Measurements from ENCODE around the gene ANXA2.
"Not testable (repeated sequence)": the region's sequence is repeated elsewhere in the genome, so short reads cannot be mapped to it uniquely, and the experiment has no call there.

Gene ANXA2

DNA sequence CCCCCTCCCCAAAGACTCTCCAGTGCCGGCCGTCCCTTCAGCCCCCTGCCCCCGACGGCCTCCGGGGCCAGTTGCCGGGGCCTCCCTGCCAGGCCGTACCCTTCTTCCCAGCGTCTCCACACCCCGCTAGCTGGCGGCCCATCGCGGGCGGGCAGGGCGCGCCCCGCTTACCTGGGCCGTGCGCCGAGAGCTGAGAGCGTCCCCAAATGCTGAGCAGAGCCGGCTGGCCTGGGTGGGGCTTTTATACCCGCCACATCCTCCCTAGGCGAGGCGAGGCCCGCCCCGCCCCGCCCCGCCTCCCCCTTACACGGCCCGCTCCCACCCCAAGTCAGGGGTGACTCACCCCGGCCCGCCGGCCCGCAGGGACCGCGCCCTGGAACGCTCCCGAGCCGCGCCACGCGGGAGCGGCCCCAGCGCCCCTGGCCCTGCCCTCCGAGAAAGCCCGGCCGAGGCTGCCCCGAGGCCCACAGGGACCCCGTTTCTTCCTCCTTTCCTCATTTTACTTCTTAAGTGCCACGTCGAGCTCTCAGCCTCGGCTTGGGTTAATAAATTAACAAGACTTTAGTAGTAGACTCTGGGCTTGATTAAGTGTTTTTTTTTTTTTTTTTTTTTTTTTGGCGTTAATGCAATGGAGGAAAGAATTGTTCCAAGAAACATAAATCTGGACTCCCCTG lies at the start of gene ANXA2:
Gene ANXA2 (minus strand): TSS at position 215 of the 674 bp plus-strand sequence. CDS start 11,911 bp downstream, outside the sequence.
- peak; percentile 82 for DNase-seq

DNA sequence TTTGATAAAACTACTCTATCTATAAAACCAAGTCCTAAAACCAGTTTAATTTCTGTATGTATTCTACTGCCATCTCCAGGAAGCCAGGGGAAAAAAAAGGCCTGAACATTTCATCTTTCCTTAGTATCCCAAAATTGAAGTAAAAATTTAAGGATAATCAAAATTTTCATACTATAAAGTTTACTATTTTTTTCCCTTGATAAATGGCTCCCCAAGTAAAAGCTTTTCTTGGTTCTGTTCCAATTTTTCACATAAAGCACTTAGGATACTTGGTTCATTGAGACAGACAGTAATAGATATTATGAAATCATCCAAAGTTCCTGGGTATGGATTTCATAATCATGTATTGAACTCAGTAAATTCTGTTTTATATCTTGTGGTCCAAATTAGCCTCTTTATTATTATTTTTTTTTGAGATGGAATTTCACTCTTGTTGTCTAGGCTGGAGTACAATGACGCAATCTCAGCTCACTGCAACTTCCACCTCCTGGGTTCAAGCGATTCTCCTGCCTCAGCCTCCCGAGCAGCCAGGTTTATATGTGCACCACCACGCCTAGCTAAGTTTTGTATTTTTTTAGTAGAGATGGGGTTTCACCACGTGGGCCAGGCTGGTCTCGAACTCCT lies 46.6 kb upstream of the ANXA2 start:
- DNase-seq = no peak

DNA sequence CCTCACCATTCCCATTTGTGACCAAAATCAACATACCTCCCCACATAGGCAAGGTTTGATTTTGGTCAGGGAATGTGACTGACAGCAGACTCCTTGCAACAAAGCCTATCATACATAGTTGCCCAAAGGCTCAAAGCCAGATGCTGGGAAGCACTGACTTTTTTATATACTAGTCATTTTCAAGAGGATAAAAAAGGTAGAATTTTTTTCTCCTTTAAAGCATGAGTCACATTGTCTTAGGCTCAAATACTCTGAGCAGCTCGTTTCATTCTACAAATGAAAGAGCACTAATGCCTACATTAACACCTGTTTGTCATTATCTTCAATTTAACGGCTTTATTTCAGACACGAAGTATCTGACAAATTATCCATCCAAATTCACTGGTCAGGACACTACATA lies 45.0 kb upstream of the ANXA2 start:
- no peak for DNase-seq

DNA sequence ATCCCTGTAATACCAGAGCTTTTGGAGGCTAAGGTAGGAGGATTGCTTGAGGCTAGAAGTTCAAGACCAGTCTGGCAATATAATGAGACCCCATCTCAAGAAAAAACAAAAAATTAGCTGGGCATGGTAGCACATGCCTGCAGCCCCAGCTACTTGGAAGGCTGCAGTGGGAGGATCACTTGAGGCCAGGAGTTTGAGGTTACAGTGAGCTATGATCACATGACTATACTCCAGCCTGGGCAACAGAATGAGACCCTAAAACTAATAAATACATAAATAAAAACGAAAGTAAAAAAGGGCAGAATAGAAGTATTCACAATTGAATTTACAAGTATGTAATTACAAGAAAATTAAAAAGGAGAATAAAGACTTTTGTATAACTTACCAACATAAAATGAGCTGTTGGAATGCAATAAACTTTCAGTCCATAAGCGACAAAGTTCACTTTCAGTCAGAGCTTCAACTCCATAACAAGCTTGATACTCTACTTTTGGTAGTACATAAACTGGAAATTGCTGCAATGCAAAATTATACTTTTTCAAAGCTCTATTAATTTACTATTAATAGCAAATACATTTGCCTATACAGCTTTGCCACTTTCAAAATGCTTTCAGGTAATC lies 44.4 kb upstream of the ANXA2 start:
- no peak for DNase-seq

DNA sequence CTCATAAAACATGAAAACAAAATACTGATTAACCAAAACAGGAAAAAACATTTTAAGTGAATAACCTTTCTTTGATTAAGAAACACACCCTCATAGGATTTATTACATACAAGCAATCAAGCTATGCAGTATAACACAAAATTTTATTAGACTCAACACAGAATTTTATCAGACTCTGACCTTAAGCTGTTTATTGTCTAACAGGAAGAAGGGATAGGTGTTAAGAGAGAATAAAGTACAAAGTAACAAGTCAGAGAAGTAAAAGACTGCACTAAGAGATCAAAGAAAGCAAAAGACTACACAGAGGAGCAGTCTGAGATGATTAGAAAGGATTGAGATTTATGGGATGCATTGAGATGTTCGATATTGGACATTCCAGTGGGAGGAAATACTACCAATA lies 43.5 kb upstream of the ANXA2 start:
- no peak for DNase-seq

DNA sequence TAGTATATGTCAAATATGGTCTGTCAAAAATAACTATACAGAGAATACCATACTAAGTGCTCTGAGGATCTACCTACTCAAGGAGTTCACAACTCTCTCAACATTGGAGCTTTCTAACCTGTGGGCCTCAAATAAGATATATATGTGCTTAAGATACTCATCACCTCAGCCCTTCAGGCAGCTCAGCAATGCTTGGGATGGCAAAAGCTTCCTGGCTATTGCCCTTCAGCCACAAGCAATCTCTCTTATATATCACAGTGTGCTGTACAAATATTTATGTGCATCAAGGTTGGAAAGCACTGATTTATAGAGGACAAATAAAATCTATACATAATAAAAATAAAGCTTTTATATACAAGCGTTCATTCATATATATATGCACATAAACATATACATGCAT lies 40.9 kb upstream of the ANXA2 start:
- DNase-seq = no peak

DNA sequence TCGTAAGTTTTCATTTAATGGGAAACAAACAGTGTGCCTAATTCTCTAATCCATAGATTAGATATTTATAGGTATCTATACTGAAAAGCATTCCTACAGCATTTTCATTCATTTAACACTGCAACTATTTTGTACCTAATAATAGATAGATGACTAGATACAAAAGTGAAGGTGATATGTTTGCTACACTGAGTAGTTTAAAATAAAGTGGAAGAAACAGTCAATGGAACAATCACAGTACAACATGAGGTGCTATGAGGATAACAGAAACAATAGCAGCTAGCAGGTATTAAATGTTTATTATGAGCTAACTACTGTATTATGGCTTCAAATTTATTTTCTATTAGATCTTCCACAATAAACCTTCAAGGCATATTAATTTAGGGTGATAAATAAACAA lies 31.1 kb upstream of the ANXA2 start:
- no peak for DNase-seq

DNA sequence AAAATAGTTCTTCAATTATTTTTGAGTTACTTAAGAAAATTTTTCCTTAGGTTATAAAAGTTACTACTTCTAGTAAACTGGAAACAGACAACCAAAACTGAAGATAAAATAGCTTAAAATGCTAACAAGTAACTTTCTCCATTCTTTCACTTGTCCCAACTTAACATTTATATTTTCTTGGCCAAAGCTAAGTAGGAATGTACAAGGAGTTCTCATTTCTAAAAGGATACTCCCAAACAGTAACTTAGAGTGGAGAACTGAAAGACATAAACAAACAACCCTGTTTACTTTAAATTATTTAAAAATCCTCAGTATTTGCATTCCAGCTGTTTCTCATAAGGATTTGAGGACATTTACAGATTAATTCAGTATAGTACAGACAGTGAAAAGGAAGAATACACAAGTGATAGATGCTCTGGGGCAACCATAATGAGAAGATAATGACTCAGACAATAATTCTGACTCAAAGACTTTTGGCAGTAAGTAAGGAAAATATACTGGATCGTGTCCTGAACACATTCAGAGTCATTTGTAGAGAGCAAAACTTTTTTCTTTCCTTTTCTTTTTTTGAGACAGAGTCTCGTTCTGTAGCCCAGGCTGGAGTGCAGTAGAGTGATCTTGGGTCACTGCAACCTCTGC lies 29.2 kb upstream of the ANXA2 start:
- no peak for DNase-seq

DNA sequence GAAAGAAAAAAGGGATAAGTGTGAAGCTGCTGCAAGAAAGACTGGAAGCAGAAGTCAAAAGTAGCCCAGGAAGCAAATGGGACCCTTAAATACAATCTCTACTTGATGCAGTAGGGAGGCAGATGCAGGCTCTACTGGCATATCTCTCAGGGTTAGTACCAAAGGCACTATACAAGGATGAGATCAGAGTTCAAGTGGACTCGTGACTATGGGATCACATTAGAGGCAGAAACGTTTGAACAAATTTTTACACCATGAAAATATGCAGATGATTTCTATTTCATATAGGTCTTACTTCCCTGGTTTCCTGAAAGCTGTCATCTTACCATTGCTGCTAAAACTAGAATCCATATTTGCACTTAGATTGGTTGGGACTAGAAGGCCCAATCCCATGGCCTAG lies 27.7 kb upstream of the ANXA2 start:
- DNase-seq = no peak

DNA sequence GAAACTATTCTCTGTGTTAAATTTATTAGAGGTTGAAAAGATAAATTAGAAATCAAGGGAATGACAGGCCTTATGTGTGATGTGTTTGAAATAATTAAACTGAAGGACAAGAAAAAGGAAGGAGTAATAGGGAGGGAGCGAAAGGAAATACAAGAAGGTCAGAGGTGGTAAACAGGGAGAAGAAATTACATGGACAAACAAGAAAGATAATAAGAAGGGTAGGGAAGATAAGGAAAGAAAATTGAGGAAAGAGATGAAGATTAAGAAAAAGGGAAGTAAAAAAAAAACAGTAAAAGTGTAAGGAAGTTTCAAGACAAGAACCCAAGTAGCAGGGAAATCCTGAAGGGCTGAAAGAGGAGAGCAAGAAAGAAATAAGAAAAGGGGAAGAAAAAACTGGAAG lies 26.2 kb upstream of the ANXA2 start:
- DNase-seq = no peak

DNA sequence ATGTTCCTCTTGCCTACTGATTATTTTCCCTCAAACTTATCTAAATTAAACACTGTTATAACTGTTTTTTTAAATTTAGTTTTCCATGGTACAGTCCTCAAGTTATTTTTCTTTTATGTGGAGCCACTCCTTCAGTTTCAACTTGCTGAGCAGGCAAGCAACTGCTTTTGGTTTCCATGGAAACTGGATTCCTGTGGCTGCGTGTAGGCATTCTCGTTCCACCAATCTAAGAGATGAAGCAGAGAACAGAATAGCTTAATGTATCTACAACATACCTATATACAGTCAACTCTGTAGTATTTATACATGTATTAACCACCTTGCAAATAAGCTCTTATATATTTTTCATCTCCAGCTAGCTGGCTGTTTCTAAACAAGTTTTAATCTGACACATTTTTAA lies 25.8 kb upstream of the ANXA2 start:
- DNase-seq = no peak

DNA sequence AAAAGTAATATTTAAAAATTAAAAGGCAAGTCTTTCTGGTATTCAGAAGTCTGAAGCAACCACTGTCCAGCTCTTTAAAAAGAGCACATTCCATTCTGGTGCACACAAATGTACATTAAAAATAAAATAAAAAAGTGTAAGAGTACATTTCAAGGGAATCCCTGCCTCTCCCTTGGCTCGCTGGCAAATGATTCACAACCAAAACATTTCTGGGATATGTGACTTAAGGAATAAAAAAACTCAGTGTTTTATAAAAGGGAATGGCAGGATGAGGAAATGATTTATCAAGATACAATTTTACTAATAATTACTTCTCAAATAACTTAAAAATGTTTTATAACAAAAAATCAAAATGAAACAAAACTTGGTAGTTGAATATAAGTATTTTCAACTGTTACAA lies 23.8 kb upstream of the ANXA2 start:
- DNase-seq = no peak

DNA sequence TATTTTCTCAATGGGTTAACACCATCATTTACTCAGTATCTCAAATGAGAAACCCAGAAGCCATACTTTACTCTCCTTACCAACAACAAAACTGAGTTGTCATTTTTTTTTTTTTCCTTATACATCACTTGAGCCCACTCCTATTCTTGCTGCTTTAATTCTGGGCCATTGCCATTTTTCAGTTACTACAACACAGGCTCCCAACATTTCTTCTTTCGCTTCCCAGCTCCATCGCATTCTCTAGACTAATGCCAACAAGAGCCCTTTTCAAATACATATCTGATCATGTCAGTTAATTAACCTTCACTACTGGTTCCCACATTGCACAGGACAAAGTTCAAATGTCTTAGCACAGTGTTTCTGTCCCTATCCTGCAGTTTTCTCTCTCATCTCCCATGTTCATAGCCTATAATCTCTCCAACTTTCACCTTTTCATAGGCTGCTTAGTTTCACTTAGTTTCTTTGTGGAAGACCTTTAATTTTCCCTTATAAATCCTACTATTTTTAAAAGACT lies 22.5 kb upstream of the ANXA2 start:
- no peak for DNase-seq

DNA sequence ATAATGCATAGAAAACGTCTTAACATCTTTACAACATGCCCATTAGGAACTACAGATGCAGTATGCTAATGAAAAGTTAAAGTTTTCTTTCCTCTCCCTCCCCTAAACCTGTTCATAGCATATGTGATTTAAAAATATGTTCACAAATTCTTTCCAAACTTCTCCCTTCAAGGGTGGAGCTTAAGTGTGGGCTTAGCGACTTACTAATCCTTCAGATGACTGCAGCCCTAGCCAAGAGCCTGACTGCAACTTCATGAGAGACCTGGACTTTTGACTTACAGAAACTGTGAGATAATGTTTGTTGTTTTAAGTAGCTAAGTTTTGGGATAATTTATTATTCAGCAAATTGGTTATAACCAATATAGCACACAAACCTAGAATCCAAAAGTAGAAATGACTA lies 22.0 kb upstream of the ANXA2 start:
- no peak for DNase-seq

DNA sequence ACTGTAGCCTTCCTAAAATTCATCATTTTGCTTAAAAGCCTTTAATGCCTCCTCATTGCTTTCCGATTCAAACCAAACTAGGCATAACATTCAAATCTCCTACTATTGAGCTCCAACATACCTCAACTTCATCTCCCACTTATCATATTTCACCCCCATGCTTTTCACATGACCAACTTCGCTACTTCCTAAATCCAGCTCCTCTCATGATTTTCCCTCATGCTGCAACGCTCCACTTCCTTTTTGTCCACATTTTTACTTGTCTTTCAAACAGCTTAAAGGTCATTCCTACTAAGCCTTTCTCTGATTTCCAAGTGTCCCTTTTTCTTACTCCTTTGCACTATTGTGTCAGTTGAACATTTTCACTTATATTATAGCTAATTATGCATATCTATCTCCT lies 20.3 kb upstream of the ANXA2 start:
- no peak for DNase-seq

DNA sequence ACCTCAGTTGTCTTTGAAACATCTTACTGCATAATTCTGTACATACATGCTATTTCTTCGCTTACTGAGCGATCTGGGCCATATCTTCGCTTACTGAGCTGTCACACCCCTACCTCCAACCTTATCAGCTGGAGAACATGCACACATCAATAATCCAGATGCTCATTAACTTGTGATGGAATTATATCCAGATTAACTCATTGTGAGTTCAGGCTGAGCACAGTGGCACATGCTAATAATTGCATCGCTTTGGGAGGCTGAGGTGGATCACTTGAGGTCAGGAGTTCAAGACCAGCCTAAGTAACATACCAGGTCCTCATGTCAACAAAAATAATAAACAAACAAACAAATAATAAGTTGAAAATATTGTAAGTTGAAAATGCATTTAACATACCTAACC lies 19.3 kb upstream of the ANXA2 start:
- peak; percentile 89 for DNase-seq

DNA sequence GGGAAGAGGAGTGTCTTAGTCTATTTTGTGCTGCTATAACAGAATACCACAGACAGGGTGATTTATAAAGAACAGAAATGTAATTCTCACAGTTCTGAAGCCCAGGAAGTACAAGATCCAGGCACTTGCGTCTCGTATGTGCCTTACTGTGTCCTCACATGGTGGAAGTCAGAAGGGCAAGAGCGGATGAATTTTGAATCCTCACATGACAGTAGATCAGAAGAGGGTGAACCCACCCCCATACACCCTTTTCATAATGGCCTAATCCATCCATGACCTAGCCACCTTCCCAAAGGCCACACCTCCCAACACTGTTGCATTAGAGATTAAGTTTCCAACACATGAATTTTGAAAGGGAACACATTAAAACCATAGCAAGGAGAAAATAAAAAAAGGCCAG lies 18.7 kb upstream of the ANXA2 start:
- DNase-seq = peak; percentile 18

DNA sequence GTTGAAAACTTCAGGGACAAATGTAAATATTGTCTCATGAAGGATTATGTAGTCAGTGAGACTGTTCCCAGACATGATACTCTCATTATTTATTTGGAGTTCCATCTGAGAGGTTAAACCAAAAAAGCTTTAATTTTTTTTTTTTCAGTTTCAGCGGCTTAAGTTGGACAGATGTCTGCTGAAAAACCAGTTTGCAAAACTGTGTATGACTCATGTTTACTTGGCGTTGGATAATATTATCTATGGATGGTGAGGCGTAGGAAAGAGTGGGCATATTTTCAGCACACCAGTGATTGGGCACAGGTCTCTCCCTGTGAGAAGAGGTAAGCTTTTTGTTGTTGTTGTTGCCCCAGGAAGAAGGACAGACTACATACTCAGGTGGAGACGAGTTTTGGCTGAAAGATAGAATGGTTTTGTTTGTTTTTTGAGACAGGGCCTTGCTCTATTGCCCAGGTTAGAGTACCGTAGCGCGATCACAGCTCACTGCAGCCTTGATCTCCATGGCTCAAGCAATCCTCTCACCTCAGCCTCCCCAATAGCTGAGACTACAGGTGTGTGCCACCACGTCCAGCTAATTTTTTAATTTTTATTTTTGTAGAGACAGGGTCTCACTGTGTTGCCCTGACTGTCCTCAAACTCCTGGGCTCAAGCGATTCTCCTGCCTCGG lies 16.4 kb upstream of the ANXA2 start:
- DNase-seq = no peak

DNA sequence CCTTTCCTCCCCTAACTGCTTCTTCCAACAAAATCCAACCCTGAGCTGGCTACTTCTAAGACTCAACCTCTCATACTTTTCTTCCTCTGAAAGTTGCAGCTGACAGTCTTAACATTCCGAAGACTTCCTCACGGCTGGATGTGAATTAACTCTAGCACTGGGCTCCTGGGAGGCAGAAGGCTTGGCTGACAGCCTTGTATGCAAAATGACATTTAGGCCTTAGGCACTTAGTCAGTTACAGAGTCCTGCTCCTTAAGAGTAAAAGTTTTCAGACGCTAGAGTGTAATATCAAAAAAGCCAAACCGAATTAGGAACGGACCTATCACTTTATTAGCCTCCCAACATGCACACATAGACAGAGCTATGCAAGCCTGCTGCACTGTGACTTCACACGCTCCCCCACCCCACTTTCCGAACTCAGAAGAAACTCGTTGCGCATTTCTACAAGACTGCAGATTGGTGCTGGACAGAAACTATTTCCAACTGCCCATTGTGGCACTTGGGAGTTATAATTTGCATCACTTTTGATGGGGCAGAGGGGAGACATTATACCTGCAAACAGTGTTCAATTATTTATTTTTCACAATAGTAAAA lies 15.5 kb upstream of the ANXA2 start:
- no peak for DNase-seq

DNA sequence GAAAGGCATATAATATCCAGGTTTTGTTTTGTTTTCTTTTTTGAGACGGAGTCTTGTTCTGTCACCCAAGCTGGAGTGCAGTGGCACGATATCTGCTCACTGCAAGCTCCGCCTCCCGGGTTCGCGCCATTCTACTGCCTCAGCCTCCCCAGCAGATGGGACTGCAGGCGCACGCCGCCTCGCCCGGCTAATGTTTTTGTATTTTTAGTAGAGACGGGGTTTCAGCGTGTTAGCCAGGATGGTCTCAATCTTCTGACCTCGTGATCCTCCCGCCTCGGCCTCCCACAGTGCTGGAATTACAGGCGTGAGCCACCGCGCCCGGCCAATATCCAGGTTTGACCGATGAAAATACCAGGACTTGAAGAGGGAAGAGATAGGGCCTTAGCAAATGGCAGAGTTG lies 15.0 kb upstream of the ANXA2 start:
- DNase-seq = not testable (repeated sequence)

DNA sequence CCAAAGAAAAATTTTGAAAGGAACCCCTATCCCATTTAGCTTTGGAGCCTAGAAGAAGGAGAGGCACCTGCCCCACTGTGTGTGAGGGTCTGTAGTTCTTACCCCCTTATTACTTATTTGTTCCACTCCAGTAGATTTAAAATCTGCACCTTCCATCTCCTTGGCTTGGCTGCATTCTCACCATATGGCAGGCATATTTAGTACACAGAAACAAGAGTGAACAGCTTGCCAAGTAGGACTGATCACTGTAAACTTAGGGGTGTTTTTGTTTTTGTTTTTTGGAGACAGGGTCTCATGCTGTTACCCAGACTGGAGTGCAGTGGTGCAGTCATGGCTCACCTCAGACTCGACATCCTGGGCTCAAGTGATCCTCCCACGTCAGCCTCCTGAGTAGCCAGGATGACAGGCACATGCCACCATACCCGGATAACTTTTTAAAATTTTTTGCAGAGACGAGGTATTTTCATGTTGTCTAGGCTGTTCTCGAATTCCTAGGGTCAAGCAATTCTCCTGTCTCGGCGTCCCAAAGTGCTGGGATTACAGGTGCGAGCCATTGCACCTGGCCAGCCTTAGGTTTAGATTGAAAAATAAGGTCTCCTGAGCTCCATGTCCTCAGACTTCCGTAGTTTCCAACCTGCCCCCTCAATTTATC lies 14.1 kb upstream of the ANXA2 start:
- DNase-seq = no peak

DNA sequence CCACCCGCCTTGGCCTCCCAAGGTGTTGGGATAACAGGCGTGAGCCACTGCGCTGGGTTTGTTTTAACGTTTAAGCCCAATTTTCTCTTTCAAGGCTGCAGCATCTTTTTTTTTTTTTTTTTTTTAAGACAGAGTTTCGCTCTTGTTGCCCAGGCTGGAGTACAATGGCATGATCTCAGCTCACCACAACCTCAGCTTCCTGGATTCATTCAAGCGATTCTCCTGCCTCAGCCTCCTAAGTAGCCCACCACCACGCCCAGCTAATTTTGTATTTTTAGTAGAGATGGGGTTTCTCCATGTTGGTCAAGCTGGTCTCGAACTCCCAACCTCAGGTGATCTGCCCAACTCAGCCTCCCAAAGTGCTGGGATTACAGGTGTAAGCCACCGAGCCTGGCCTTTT lies 12.6 kb upstream of the ANXA2 start:
- DNase-seq = not testable (repeated sequence)
